HL-60 (cell line): ENCODE data around the gene HYAL2.

Source experiments
- POLR2AphosphoS5 ChIP-seq: IDR thresholded peaks from 2 replicates; pipeline ENCODE4 v1.6.1; 2012; ENCODE audit warnings: low read depth
- TF ChIP-seq, protein P1 (sequence below): IDR thresholded peaks from one replicate; pipeline ENCODE4 v1.5.1; 2011; ENCODE audit warnings: low read length, control low read depth, inconsistent platforms; ENCODE audit not compliant: insufficient read depth
- TF ChIP-seq, protein P2 (sequence below): IDR thresholded peaks from 2 replicates; pipeline ENCODE4 v1.6.1; 2012; ENCODE audit warnings: low read depth; ENCODE audit not compliant: insufficient replicate concordance

DNA sequence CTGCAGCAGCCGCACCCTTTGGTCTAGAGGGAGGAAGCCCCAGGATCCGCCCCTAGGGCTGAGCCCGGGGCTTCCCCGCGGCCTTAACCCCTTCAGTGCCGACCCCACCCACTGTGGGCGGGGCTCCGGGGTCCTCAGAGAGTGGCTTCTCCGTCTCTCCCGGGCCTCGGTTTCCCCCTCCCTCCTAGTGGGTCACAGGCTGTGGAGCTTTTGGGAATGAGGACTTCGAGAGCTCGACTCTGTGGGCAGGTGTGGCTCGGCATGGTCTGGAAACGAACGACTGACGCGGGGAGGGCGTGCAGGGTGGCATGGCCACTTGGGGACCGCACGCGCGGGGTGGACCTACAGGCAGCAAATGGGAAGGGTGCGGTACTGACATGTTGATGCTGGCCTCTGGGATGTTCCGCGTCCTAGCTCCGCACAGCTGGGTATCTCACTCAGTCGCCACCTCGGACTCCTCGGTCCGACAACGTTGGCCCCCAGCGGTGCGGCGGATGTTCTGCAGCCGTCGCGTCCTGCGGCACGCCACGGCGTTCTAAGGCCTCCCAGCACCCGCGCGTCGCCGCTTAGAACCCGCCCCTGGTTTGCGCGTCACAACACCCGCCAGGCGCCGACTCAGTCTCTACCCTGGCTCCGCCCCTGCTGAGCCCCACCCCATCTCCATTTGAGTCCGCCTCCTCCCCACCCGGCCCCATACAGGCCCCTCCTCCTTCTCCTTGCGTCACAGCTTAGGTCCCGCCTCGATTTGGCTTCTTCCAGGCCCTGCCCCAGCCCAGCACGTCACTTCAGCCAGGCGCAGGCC, 23.5 kb downstream of the HYAL2 start, which contains the start of the genes HYAL3 and NAA80:
- TF ChIP-seq, protein P1, sequence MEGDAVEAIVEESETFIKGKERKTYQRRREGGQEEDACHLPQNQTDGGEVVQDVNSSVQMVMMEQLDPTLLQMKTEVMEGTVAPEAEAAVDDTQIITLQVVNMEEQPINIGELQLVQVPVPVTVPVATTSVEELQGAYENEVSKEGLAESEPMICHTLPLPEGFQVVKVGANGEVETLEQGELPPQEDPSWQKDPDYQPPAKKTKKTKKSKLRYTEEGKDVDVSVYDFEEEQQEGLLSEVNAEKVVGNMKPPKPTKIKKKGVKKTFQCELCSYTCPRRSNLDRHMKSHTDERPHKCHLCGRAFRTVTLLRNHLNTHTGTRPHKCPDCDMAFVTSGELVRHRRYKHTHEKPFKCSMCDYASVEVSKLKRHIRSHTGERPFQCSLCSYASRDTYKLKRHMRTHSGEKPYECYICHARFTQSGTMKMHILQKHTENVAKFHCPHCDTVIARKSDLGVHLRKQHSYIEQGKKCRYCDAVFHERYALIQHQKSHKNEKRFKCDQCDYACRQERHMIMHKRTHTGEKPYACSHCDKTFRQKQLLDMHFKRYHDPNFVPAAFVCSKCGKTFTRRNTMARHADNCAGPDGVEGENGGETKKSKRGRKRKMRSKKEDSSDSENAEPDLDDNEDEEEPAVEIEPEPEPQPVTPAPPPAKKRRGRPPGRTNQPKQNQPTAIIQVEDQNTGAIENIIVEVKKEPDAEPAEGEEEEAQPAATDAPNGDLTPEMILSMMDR: no peak
- peak; percentile 55; the same call in 1 of the 2 replicates for TF ChIP-seq POLR2AphosphoS5
- TF ChIP-seq, protein P2, sequence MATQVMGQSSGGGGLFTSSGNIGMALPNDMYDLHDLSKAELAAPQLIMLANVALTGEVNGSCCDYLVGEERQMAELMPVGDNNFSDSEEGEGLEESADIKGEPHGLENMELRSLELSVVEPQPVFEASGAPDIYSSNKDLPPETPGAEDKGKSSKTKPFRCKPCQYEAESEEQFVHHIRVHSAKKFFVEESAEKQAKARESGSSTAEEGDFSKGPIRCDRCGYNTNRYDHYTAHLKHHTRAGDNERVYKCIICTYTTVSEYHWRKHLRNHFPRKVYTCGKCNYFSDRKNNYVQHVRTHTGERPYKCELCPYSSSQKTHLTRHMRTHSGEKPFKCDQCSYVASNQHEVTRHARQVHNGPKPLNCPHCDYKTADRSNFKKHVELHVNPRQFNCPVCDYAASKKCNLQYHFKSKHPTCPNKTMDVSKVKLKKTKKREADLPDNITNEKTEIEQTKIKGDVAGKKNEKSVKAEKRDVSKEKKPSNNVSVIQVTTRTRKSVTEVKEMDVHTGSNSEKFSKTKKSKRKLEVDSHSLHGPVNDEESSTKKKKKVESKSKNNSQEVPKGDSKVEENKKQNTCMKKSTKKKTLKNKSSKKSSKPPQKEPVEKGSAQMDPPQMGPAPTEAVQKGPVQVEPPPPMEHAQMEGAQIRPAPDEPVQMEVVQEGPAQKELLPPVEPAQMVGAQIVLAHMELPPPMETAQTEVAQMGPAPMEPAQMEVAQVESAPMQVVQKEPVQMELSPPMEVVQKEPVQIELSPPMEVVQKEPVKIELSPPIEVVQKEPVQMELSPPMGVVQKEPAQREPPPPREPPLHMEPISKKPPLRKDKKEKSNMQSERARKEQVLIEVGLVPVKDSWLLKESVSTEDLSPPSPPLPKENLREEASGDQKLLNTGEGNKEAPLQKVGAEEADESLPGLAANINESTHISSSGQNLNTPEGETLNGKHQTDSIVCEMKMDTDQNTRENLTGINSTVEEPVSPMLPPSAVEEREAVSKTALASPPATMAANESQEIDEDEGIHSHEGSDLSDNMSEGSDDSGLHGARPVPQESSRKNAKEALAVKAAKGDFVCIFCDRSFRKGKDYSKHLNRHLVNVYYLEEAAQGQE: no peak
